Neural progenitor cell (in vitro differentiated cells): ENCODE measurements around the gene WDR93.

Experiments used
- CTCF ChIP-seq: fragments of 200-600 bp; sonication (generic); IDR thresholded peaks from 2 replicates; pipeline ENCODE4 v1.5.1; 2017; ENCODE audit warnings: antibody characterized with exemption, mild to moderate bottlenecking
- EZH2 ChIP-seq: fragments of 200-600 bp; sonication (generic); IDR thresholded peaks from 2 replicates; pipeline ENCODE4 v1.6.1; 2017; ENCODE audit warnings: antibody characterized with exemption, mild to moderate bottlenecking, moderate library complexity

GRCh38 chr15:89652666-89653065, 37.9 kb upstream of the WDR93 start:
- TF ChIP-seq EZH2 (no peak), CTCF (no peak)
